ENCODE measurements around the gene RNPEP. TPM values are rescaled to one million over a fixed set of nuclear protein-coding genes. Genes with fewer than 3 reads are reported as not detected.

The RNPEP gene
- polyA plus RNA-seq, 1 of the 3 experiments (the other 2 are of a cell fraction) = 46.7 TPM

DNA sequence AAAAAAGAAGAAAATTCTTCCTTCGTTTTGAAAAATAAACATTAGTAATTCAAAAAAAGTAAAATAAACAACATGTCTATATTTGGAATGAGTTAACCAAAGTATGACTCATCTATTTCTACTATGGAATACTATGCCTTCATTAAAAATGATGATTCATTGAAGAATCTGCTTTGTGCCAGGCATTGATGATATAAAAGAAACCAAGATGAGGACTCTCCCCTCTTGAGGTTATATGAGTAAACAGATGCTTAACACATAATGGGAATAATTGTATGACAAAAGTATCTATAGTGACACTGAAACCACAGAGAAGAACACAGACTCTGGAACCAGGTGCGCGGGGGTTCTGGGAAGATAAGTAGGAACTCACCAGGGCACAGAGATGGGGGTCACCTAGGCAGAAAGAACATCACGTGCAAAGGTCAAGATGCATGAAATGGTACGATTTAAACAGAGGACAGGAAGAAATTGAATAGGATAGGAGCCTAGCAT is 46.8 kb downstream of the RNPEP start:
- Histone ChIP-seq H3K9me2 (no peaks in the 10 kb centered on the region), H3K4me1 (ENCODE audit: control insufficient read depth in 1 of 2, insufficient read depth in 2 of 2, low read depth in 1 of 2, low read length in 1 of 2) (no peaks in the 10 kb centered on the region), H3K27ac (ENCODE audit: low read depth in 2 of 2, low read length in 1 of 2) (peak overlapping the region in 1 of 2 experiments; percentile 44; a peak in 1 of 4 replicates), H2AFZ (ENCODE audit: low read depth) (no peak overlapping the region), H3K9ac (no peak overlapping the region), H3K27me3 (ENCODE audit: insufficient read depth) (no peaks in the 10 kb centered on the region), H3K4me2 (no peak overlapping the region), H3K79me2 (ENCODE audit: insufficient read depth) (no peaks in the 10 kb centered on the region), H3F3A (replicated peaks; ENCODE audit: insufficient read depth) (peaks cover 4% of the 10 kb centered on the region), H3K4me3 (ENCODE audit: low read depth in 2 of 2, low read length in 1 of 2) (no peak overlapping the region), H3K9me3 (no peaks in the 10 kb centered on the region), H4K20me1 (ENCODE audit: insufficient read depth) (no peaks in the 10 kb centered on the region), H3K36me3 (replicated peaks in 1 of 2; ENCODE audit: control insufficient read depth in 1 of 2, insufficient read depth in 2 of 2, low read length in 1 of 2) (no peaks in the 10 kb centered on the region)
- POLR2A ChIA-PET = no interaction called here
- CTCF ChIA-PET = interaction anchor here (0.9 kb wide), 2 partner anchors 89 to 106 kb away, joined by 3 read pairs; no protein-coding TSS in a partner anchor
- 68% methylated on average over 5 of the region's 5 CpGs for WGBS (ENCODE audit: low lambda C conversion rate)
- DNase-seq = no peak
- TF ChIP-seq, protein P1, sequence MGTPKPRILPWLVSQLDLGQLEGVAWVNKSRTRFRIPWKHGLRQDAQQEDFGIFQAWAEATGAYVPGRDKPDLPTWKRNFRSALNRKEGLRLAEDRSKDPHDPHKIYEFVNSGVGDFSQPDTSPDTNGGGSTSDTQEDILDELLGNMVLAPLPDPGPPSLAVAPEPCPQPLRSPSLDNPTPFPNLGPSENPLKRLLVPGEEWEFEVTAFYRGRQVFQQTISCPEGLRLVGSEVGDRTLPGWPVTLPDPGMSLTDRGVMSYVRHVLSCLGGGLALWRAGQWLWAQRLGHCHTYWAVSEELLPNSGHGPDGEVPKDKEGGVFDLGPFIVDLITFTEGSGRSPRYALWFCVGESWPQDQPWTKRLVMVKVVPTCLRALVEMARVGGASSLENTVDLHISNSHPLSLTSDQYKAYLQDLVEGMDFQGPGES (IDR thresholded peaks at IDR 0.05; ENCODE audit: low read depth, low read length) = no peak
- no peak for TF ChIP-seq SMC3 (IDR thresholded peaks at IDR 0.05; ENCODE audit: low read depth, low read length)
- no peak for TF ChIP-seq RCOR1 (IDR thresholded peaks at IDR 0.05; ENCODE audit: low read length)
- no peak for TF ChIP-seq RAD21 (IDR thresholded peaks at IDR 0.05; ENCODE audit: low read length)
- no peak for TF ChIP-seq CTCF (IDR thresholded peaks at IDR 0.05)
- TF ChIP-seq EP300 (IDR thresholded peaks at IDR 0.05; ENCODE audit: borderline replicate concordance in 1 of 2, low read depth in 1 of 2, low read length in 1 of 2) = no peak
- TF ChIP-seq, protein P2, sequence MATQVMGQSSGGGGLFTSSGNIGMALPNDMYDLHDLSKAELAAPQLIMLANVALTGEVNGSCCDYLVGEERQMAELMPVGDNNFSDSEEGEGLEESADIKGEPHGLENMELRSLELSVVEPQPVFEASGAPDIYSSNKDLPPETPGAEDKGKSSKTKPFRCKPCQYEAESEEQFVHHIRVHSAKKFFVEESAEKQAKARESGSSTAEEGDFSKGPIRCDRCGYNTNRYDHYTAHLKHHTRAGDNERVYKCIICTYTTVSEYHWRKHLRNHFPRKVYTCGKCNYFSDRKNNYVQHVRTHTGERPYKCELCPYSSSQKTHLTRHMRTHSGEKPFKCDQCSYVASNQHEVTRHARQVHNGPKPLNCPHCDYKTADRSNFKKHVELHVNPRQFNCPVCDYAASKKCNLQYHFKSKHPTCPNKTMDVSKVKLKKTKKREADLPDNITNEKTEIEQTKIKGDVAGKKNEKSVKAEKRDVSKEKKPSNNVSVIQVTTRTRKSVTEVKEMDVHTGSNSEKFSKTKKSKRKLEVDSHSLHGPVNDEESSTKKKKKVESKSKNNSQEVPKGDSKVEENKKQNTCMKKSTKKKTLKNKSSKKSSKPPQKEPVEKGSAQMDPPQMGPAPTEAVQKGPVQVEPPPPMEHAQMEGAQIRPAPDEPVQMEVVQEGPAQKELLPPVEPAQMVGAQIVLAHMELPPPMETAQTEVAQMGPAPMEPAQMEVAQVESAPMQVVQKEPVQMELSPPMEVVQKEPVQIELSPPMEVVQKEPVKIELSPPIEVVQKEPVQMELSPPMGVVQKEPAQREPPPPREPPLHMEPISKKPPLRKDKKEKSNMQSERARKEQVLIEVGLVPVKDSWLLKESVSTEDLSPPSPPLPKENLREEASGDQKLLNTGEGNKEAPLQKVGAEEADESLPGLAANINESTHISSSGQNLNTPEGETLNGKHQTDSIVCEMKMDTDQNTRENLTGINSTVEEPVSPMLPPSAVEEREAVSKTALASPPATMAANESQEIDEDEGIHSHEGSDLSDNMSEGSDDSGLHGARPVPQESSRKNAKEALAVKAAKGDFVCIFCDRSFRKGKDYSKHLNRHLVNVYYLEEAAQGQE (IDR thresholded peaks at IDR 0.05; ENCODE audit: low read depth, low read length) = no peak
- TF ChIP-seq CHD2 (IDR thresholded peaks at IDR 0.05; ENCODE audit: low read length, partially characterized antibody) = no peak
- no peak for TF ChIP-seq FOXJ3 (CRISPR knock-in tag; IDR thresholded peaks at IDR 0.05)
- TF ChIP-seq POLR2AphosphoS5 (IDR thresholded peaks at IDR 0.05; ENCODE audit: low read depth, low read length) = no peak
- no peak for TF ChIP-seq ELF1 (IDR thresholded peaks at IDR 0.05)
- TF ChIP-seq MEF2A (IDR thresholded peaks at IDR 0.05; ENCODE audit: borderline replicate concordance, low read depth) = peak; percentile 78
- TF ChIP-seq GATA2 (CRISPR knock-in tag; IDR thresholded peaks at IDR 0.05) = no peak
- no peak for TF ChIP-seq TAF1 (IDR thresholded peaks at IDR 0.05; ENCODE audit: borderline replicate concordance, low read depth, low read length)
- no peak for TF ChIP-seq ZBTB33 (IDR thresholded peaks at IDR 0.05; ENCODE audit: borderline replicate concordance, low read depth)
- no peak for TF ChIP-seq USF2 (IDR thresholded peaks at IDR 0.05; ENCODE audit: borderline replicate concordance, low read depth, low read length)
- TF ChIP-seq, protein P3, sequence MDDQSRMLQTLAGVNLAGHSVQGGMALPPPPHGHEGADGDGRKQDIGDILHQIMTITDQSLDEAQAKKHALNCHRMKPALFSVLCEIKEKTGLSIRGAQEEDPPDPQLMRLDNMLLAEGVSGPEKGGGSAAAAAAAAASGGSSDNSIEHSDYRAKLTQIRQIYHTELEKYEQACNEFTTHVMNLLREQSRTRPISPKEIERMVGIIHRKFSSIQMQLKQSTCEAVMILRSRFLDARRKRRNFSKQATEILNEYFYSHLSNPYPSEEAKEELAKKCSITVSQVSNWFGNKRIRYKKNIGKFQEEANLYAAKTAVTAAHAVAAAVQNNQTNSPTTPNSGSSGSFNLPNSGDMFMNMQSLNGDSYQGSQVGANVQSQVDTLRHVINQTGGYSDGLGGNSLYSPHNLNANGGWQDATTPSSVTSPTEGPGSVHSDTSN (IDR thresholded peaks at IDR 0.05) = no peak; the same call in 1 of the 2 replicates
- TF ChIP-seq MXI1 (IDR thresholded peaks at IDR 0.05; ENCODE audit: low read depth, low read length) = no peak
- peak; percentile 89 for TF ChIP-seq FOSL2 (IDR thresholded peaks at IDR 0.05; ENCODE audit: borderline replicate concordance, low read depth)
- TF ChIP-seq USF1 (IDR thresholded peaks at IDR 0.05; ENCODE audit: borderline replicate concordance, low read depth) = no peak
- no peak for TF ChIP-seq GABPA (IDR thresholded peaks at IDR 0.05; ENCODE audit: low read depth)
- no peak for TF ChIP-seq NRF1 (IDR thresholded peaks at IDR 0.05; ENCODE audit: low read depth, low read length)

All from SK-N-SH (cell line).